ENCODE results near the gene SRP68. TPM values are rescaled to one million over a fixed set of nuclear protein-coding genes. Genes with fewer than 3 reads are reported as not detected.

SRP68 gene
- polyA plus RNA-seq, 2 of the 4 experiments (the other 2 are of a cell fraction) = 121 to 139 TPM

DNA sequence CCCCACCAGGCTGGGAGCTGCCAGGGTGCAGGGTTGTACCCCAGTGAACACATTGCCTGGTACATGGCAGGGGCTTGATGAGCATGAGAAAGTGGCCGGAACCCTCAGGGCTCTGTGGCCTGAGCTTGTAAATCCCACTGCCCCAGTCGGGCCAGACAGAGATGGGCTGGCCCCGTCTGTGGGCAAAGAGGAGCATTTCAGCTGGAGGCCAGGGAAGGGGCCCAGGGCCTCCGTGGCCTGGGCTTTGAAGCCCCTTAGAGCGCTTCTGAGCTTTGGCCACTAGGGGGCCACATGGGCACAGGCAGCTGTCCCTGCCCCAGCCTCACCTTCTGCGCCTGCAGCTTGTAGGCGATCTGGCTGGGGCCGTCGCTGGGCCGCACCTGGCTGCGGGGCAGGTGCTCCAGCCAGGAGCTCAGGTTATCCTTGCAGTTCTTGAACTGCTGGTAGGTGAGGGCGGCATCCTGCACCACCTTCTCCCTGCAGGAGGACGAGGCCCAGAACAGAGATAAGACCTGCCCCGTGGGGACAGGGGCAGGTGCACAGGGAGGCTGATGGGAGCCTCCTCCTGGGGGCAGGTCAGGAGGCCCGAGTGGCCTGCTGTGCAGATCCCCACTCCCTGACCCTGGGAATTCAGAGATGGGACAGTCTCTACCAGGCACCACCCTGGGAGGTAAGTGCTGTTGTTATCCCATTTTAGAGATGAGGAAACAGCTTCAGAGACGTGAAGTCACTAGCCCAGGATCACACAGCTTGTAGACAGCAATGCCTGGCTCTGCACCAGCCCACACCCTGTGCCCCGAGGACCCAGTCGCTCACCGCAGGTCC is 58.0 kb downstream of the SRP68 start (continued):
- TF ChIP-seq MYC (IDR thresholded peaks at IDR 0.05; ENCODE audit: borderline replicate concordance, low read length) (no peak), FOXS1 (CRISPR knock-in tag; IDR thresholded peaks at IDR 0.05) (no peak), EHF (CRISPR knock-in tag; IDR thresholded peaks at IDR 0.05) (no peak), EHMT2 (IDR thresholded peaks at IDR 0.05; ENCODE audit: low read depth) (no peak), ESRRA (IDR thresholded peaks at IDR 0.05; ENCODE audit: borderline replicate concordance, low read length) (no peak)
- TF ChIP-seq, protein P1, sequence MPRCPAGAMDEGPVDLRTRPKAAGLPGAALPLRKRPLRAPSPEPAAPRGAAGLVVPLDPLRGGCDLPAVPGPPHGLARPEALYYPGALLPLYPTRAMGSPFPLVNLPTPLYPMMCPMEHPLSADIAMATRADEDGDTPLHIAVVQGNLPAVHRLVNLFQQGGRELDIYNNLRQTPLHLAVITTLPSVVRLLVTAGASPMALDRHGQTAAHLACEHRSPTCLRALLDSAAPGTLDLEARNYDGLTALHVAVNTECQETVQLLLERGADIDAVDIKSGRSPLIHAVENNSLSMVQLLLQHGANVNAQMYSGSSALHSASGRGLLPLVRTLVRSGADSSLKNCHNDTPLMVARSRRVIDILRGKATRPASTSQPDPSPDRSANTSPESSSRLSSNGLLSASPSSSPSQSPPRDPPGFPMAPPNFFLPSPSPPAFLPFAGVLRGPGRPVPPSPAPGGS (IDR thresholded peaks at IDR 0.05) = no peak

DNA sequence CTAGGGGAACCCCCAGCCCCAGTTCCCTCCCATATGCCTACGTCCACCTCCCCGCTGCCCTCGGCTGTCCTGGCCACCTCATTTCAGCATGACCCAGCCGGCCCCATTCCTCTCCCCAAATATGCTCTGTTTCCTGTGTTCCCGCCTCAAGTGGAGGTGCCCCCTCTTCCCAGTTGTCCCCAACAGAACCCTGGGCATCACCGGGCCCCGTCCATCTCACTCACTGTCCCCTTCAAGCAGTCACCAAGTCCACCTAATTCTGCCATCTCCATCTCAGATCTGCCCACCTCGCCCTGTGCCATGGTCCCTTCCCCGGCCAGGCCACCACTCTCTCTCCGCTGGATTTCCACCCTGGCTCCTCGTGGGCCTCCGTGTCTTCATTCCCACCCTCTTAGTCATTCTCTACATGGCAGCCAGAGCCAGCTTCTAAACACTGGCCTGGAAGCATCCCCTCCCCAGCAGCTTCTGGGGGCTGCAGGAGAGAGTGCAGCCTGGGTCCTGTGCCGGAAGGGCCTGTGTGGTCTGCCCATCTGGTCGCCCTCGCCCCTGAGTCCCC is 58.9 kb downstream of the SRP68 start:
- CTCF ChIA-PET = interaction anchor here (0.5 to 20.5 kb wide), 63 partner anchors 9 to 391 kb away, joined by 3 to 408 read pairs (median 5); partner anchors contain the start of genes CDK3, EVPL, EXOC7 and MRPL38

More for the DNA sequence above, 58.9 kb downstream of the SRP68 start:
- H3K9me3 ChIP-seq = no peaks in the 10 kb centered on the region
- FAIRE-seq (no peak), DNase-seq (ENCODE audit: low read depth in 1 of 2, low spot score in 1 of 2) (no peak), ATAC-seq (no peak)
- TF ChIP-seq, protein P2, sequence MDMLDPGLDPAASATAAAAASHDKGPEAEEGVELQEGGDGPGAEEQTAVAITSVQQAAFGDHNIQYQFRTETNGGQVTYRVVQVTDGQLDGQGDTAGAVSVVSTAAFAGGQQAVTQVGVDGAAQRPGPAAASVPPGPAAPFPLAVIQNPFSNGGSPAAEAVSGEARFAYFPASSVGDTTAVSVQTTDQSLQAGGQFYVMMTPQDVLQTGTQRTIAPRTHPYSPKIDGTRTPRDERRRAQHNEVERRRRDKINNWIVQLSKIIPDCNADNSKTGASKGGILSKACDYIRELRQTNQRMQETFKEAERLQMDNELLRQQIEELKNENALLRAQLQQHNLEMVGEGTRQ (IDR thresholded peaks at IDR 0.05) = no peak
- TF ChIP-seq HEYL (CRISPR knock-in tag; IDR thresholded peaks at IDR 0.05) (no peak), RAD21 (conservative IDR thresholded peaks at IDR 0.05 in 1 of 2, IDR thresholded peaks at IDR 0.05 in 1 of 2) (no peak), FOXS1 (CRISPR knock-in tag; IDR thresholded peaks at IDR 0.05) (no peak), ZFP36 (IDR thresholded peaks at IDR 0.05; ENCODE audit: borderline replicate concordance, partially characterized antibody) (no peak), ZSCAN20 (CRISPR knock-in tag; IDR thresholded peaks at IDR 0.05) (no peak), RARB (CRISPR knock-in tag; IDR thresholded peaks at IDR 0.05) (no peak), MYC (IDR thresholded peaks at IDR 0.05; ENCODE audit: borderline replicate concordance, low read length) (no peak), NR3C1 (IDR thresholded peaks at IDR 0.05) (no peak), KDM5A (IDR thresholded peaks at IDR 0.05) (no peak), NFE2L2 (conservative IDR thresholded peaks at IDR 0.05; ENCODE audit: low read length) (no peak), RCOR1 (IDR thresholded peaks at IDR 0.05; ENCODE audit: low read depth, low read length) (no peak), FOSB (CRISPR knock-in tag; IDR thresholded peaks at IDR 0.05) (no peak), JUN (IDR thresholded peaks at IDR 0.05) (no peak), CBX2 (IDR thresholded peaks at IDR 0.05; ENCODE audit: borderline replicate concordance, low read depth) (no peak)
- TF ChIP-seq, protein P1 (IDR thresholded peaks at IDR 0.05) = no peak
- TF ChIP-seq, protein P3, sequence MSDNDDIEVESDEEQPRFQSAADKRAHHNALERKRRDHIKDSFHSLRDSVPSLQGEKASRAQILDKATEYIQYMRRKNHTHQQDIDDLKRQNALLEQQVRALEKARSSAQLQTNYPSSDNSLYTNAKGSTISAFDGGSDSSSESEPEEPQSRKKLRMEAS (IDR thresholded peaks at IDR 0.05) = no peak
- TF ChIP-seq, protein P4, sequence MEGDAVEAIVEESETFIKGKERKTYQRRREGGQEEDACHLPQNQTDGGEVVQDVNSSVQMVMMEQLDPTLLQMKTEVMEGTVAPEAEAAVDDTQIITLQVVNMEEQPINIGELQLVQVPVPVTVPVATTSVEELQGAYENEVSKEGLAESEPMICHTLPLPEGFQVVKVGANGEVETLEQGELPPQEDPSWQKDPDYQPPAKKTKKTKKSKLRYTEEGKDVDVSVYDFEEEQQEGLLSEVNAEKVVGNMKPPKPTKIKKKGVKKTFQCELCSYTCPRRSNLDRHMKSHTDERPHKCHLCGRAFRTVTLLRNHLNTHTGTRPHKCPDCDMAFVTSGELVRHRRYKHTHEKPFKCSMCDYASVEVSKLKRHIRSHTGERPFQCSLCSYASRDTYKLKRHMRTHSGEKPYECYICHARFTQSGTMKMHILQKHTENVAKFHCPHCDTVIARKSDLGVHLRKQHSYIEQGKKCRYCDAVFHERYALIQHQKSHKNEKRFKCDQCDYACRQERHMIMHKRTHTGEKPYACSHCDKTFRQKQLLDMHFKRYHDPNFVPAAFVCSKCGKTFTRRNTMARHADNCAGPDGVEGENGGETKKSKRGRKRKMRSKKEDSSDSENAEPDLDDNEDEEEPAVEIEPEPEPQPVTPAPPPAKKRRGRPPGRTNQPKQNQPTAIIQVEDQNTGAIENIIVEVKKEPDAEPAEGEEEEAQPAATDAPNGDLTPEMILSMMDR (IDR thresholded peaks at IDR 0.05) = no peak
- TF ChIP-seq, protein P5, sequence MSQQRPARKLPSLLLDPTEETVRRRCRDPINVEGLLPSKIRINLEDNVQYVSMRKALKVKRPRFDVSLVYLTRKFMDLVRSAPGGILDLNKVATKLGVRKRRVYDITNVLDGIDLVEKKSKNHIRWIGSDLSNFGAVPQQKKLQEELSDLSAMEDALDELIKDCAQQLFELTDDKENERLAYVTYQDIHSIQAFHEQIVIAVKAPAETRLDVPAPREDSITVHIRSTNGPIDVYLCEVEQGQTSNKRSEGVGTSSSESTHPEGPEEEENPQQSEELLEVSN (IDR thresholded peaks at IDR 0.05; ENCODE audit: borderline replicate concordance, low read depth) = no peak
- H3K4me2 ChIP-seq = no peak overlapping the region
- WGBS (ENCODE audit: missing lambda C conversion rate) = 74% methylated on average over 15 of the region's 15 CpGs
- POLR2A ChIA-PET = no interaction called here
- no peak overlapping the region for H3K4me3 ChIP-seq
- no peaks in the 10 kb centered on the region for H3K4me1 ChIP-seq
- H3K27ac ChIP-seq = no peak overlapping the region; a peak in 1 of 6 replicates

Data from A549 (cell line).